Heart left ventricle (tissue), 16 donors: ENCODE data around the gene TMEM163. TPM values are rescaled to one million over a fixed set of nuclear protein-coding genes. Genes with fewer than 3 reads are reported as not detected.

Source experiments
- ATAC-seq, 4 donors: fragments of 200-7000 bp; cut with Tn5 transposase; one replicate each; pipeline ENCODE4 v1.9.1; 2020 to 2022; ENCODE audit warnings: moderate library complexity in 4 of 4, mild to moderate bottlenecking in 3 of 4, moderate number of reproducible peaks in 1 of 4
- DNase-seq, 5 donors: peaks; one replicate each; pipeline ENCODE4 v3.0.0-alpha.2; 2020
- H3K27ac ChIP-seq, 12 donors: fragments of 200-600 bp; sonication (generic) in 4 of 12; one replicate each; pipeline versions ENCODE4 v1.5.0 to v1.8.0; 2016 to 2022; ENCODE audit warnings: mild to moderate bottlenecking in 2 of 12
- H3K27me3 ChIP-seq, 9 donors: fragments of 200-600 bp; sonication (generic) in 2 of 9; one replicate each; pipeline versions ENCODE4 v1.5.1 to v1.8.0; 2016 to 2022; ENCODE audit warnings: mild to moderate bottlenecking in 3 of 9
- H3K36me3 ChIP-seq, 9 donors: fragments of 200-600 bp; sonication (generic) in 2 of 9; one replicate each; pipeline versions ENCODE4 v1.5.0 to v1.8.0; 2018 to 2022; ENCODE audit warnings: mild to moderate bottlenecking in 2 of 9
- H3K4me1 ChIP-seq, 12 donors: fragments of 200-600 bp; sonication (generic) in 4 of 12; one replicate each; pipeline versions ENCODE4 v1.5.0 to v1.8.0; 2016 to 2022; ENCODE audit warnings: mild to moderate bottlenecking in 3 of 12
- H3K4me3 ChIP-seq, 12 donors: fragments of 200-600 bp; sonication (generic) in 4 of 12; one replicate each; pipeline versions ENCODE4 v1.5.0 to v1.8.0; 2017 to 2022; ENCODE audit warnings: mild to moderate bottlenecking in 9 of 12, moderate library complexity in 4 of 12
- H3K9me3 ChIP-seq, 12 donors: fragments of 200-600 bp; sonication (generic) in 4 of 12; one replicate each; pipeline versions ENCODE4 v1.5.0 to v1.8.0; 2016 to 2022; ENCODE audit warnings: mild to moderate bottlenecking in 1 of 12
- CTCF ChIP-seq, 12 donors: fragments of 200-600 bp; sonication (generic) in 4 of 12; IDR thresholded peaks; one replicate each; pipeline versions ENCODE4 v1.5.0 to v1.8.0; 2018 to 2022; ENCODE audit warnings: antibody characterized with exemption in 12 of 12, mild to moderate bottlenecking in 5 of 12
- POLR2A ChIP-seq, 2 donors: fragments of 450-650 bp; IDR thresholded peaks; one replicate each; pipeline ENCODE4 v1.6.1; 2017; ENCODE audit warnings: antibody characterized with exemption in 2 of 2, mild to moderate bottlenecking in 2 of 2, moderate library complexity in 2 of 2
- WGBS, 4 donors: extraction: QIAGEN DNeasy Blood & Tissue Kit in 2 of 4; methylation state at CpG; one replicate each; pipeline versions ENCODE4 v1.1.5 to v1.1.7; 2013 to 2018; 5-methylcytosine and 5-hydroxymethylcytosine counted together
- intact Hi-C, 10 donors: fragments of 100-400 bp; cut with DNase I; formaldehyde crosslinking; loops; one replicate each; pipeline versions ENCODE4 v1.11.1 to v1.14.2; 2022
- polyA plus RNA-seq, 2 donors: library from polyadenylated mRNA; stranded (reverse); fragments of 200-250 nt; gene quantifications; one replicate each; pipeline ENCODE4 v1.2.3, GENCODE V29; 2013
- total RNA-seq, 9 donors: library from RNA; depleted of rRNA in 2 of 9; stranded (reverse); fragments of >200 nt in 2 of 9; fragmentation: NEBNext Ultra II Directional in 3 of 9; extraction: Animal tissue kit (Norgen Biotek cat#: 25700) in 3 of 9; gene quantifications; one replicate each; pipeline versions ENCODE4 v1.1.0 to v1.2.4, GENCODE V29; 2016 to 2023
- donor health status: ischemic (EF 13 %, LVEDD 7.1; RV severe dilation, severe dysfunction).
- donor health status: healthy with polysubstance abuse.
- donor health status: DM: no; HTN: yes; CAD: no.
- donor health status: DM: no; HTN: no; CAD: no.
- donor health status: ischemic (EF 25% LVEDD 6.9; RV normal size, moderate dysfunction).
- donor health status: ischemic (EF 25% LVEDD 5.7; RV mildly dilated, moderate dysfunction).
- donor health status: healthy.
- donor health status: DM: yes; HTN: yes; CAD: no.
- donor health status: ischemic (EF 35%, LVEDD 5.7; RV mildly dilated, moderate dysfunction).
- donor health status: nonischemic (EF 11% LVEDD 7.7; RV severe dilation, severe dysfunction).
- donor health status: DM: yes; HTN: yes; CAD: no.
- donor health status: PGD.
- donor health status: ischemic (EF 29% LVEDD 5.4; RV normal size, mild dysfunction).
- donor health status: nonischemic (EF 23%, LVEDD 6.1; RV moderate dilation, normal function).

Gene TMEM163
- total and polyA plus RNA-seq, 11 donors, result 0.14 to 1.4 (median 0.47) TPM

- no peaks in the 10 kb centered on the region for H3K36me3 ChIP-seq
Observed at GRCh38 chr2:134527381-134527780, 191.4 kb downstream of the TMEM163 start.

GRCh38 chr2:134522496-134523455 is 196.0 kb downstream of the TMEM163 start:
- H3K36me3 ChIP-seq, result no peaks in the 10 kb centered on the region
- ATAC-seq (no peak), DNase-seq (no peak)
- 82 to 90% (median 88%) methylated on average over 13 of the region's 13 CpGs for WGBS, 4 donors
- H3K9me3 ChIP-seq, result no peaks in the 10 kb centered on the region
- intact Hi-C loops, result no loop called here
- TF ChIP-seq CTCF (IDR thresholded peaks at IDR 0.05), result no peak
- H3K27me3 ChIP-seq, result peaks cover 0 to 3% (median 0%) of the 10 kb centered on the region in 9 donors
- H3K4me1 ChIP-seq, result peaks cover 0 to 3% (median 0%) of the 10 kb centered on the region in 12 donors
- no peak overlapping the region for H3K27ac ChIP-seq
- H3K4me3 ChIP-seq, result no peak overlapping the region

More at GRCh38 chr2:134527381-134527780, 191.4 kb downstream of the TMEM163 start:
- ATAC-seq (peak in 3 of 4 donors; percentile 33 to 47 (median 42)), DNase-seq (peak in 1 of 5 donors; percentile 38)
- Histone ChIP-seq H3K4me1 (peaks cover 0 to 5% (median 0%) of the 10 kb centered on the region in 12 donors), H3K27ac (no peak overlapping the region), H3K9me3 (no peaks in the 10 kb centered on the region), H3K4me3 (no peak overlapping the region), H3K27me3 (peaks cover 0 to 5% (median 0%) of the 10 kb centered on the region in 9 donors)
- 43 to 69% (median 59%) methylated on average over 6 of the region's 6 CpGs for WGBS, 4 donors
- intact Hi-C loops, result no loop called here
- TF ChIP-seq POLR2A (IDR thresholded peaks at IDR 0.05), result no peak
- no peak for TF ChIP-seq CTCF (IDR thresholded peaks at IDR 0.05)

GRCh38 chr2:134518101-134518500 is 200.7 kb downstream of the TMEM163 start:
- WGBS, 4 donors, result 87 to 94% (median 91%) methylated on average over 2 of the region's 2 CpGs
- Histone ChIP-seq H3K27ac (no peak overlapping the region), H3K27me3 (peaks cover 0 to 3% (median 0%) of the 10 kb centered on the region in 9 donors), H3K36me3 (no peaks in the 10 kb centered on the region), H3K9me3 (no peaks in the 10 kb centered on the region), H3K4me3 (no peak overlapping the region), H3K4me1 (no peaks in the 10 kb centered on the region)
- TF ChIP-seq POLR2A (IDR thresholded peaks at IDR 0.05) (no peak), CTCF (IDR thresholded peaks at IDR 0.05) (no peak)
- ATAC-seq (no peak), DNase-seq (no peak)
- intact Hi-C loops, result no loop called here

- DNase-seq (no peak), ATAC-seq (no peak)
- Histone ChIP-seq H3K4me3 (no peak overlapping the region), H3K27ac (no peak overlapping the region), H3K4me1 (no peaks in the 10 kb centered on the region), H3K36me3 (no peaks in the 10 kb centered on the region), H3K27me3 (no peaks in the 10 kb centered on the region), H3K9me3 (no peaks in the 10 kb centered on the region)
- TF ChIP-seq POLR2A (IDR thresholded peaks at IDR 0.05) (no peak), CTCF (IDR thresholded peaks at IDR 0.05) (no peak)
- 79 to 92% (median 83%) methylated on average over 5 of the region's 5 CpGs for WGBS, 4 donors
- intact Hi-C loops, result no loop called here
Observed at GRCh38 chr2:134515137-134515536, 203.7 kb downstream of the TMEM163 start.
